Type B pancreatic cell (in vitro differentiated cells): ENCODE results near the gene SRXN1. TPM values are rescaled to one million over a fixed set of nuclear protein-coding genes. Genes with fewer than 3 reads are reported as not detected.

ENCODE experiments used
- DNase-seq: peaks from one replicate; pipeline ENCODE4 v3.0.0; 2021; ENCODE audit warnings: mixed read lengths; ENCODE audit not compliant: unreplicated experiment; ENCODE audit errors: extremely low spot score
- H3K27ac Mint-ChIP-seq: 2 replicates; pipeline ENCODE4 v1.8.0; 2021; ENCODE audit warnings: mild to moderate bottlenecking, mixed read lengths
- H3K27me3 Mint-ChIP-seq: 2 replicates; pipeline ENCODE4 v1.8.0; 2021; ENCODE audit warnings: mixed read lengths
- H3K36me3 Mint-ChIP-seq: 2 replicates; pipeline ENCODE4 v1.8.0; 2021; ENCODE audit warnings: mixed read lengths
- H3K4me1 Mint-ChIP-seq: one replicate; pipeline ENCODE4 v1.8.0; 2021; ENCODE audit warnings: mixed read lengths; ENCODE audit not compliant: unreplicated experiment
- H3K4me3 Mint-ChIP-seq: 2 replicates; pipeline ENCODE4 v1.8.0; 2021; ENCODE audit warnings: mild to moderate bottlenecking, mixed read lengths
- H3K9me3 Mint-ChIP-seq: 2 replicates; pipeline ENCODE4 v1.8.0; 2021; ENCODE audit warnings: mixed read lengths
- total RNA-seq: library from RNA; stranded (reverse); gene quantifications from 2 replicates; pipeline ENCODE4 v1.2.1, GENCODE V29; 2021; ENCODE audit warnings: low replicate concordance
- TF ChIP-seq, protein P1 (sequence below): fragments of 200-600 bp; sonication (generic); conservative IDR thresholded peaks from 2 replicates; pipeline ENCODE4 v1.5.0; 2021; ENCODE audit warnings: antibody characterized with exemption, mild to moderate bottlenecking

The SRXN1 gene
- total RNA-seq, 1 donor from 2014 or later, result 16.3 TPM

DNA sequence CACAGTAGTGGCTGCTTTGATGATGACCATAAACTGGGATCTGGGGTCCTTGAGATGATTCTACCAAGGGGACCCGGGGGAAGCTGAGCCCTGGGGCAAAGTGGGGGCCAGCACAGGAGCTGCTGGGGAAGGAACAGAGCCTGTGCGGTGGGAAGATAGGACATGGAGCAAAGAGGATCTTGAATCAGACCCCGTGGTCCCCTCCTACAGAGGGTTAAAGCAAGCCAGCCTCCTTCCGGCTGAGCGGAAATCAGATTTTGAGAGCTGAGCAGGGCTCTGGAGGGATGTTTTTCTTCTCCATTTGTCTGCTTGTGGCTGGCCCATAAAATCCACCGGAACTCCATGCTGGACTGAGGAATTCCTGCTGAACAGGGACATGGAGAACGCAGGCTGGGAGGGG, 32.8 kb downstream of the SRXN1 start:
- peaks cover 4% of the 10 kb centered on the region for H3K9me3 Mint-ChIP-seq
- TF ChIP-seq, protein P1, sequence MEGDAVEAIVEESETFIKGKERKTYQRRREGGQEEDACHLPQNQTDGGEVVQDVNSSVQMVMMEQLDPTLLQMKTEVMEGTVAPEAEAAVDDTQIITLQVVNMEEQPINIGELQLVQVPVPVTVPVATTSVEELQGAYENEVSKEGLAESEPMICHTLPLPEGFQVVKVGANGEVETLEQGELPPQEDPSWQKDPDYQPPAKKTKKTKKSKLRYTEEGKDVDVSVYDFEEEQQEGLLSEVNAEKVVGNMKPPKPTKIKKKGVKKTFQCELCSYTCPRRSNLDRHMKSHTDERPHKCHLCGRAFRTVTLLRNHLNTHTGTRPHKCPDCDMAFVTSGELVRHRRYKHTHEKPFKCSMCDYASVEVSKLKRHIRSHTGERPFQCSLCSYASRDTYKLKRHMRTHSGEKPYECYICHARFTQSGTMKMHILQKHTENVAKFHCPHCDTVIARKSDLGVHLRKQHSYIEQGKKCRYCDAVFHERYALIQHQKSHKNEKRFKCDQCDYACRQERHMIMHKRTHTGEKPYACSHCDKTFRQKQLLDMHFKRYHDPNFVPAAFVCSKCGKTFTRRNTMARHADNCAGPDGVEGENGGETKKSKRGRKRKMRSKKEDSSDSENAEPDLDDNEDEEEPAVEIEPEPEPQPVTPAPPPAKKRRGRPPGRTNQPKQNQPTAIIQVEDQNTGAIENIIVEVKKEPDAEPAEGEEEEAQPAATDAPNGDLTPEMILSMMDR, result no peak
- peaks cover 10% of the 10 kb centered on the region for H3K4me1 Mint-ChIP-seq
- peaks cover 30% of the 10 kb centered on the region for H3K27me3 Mint-ChIP-seq
- H3K4me3 Mint-ChIP-seq, result no peak overlapping the region
- no peaks in the 10 kb centered on the region for H3K36me3 Mint-ChIP-seq
- no peak for DNase-seq
- H3K27ac Mint-ChIP-seq, result no peak overlapping the region

DNA sequence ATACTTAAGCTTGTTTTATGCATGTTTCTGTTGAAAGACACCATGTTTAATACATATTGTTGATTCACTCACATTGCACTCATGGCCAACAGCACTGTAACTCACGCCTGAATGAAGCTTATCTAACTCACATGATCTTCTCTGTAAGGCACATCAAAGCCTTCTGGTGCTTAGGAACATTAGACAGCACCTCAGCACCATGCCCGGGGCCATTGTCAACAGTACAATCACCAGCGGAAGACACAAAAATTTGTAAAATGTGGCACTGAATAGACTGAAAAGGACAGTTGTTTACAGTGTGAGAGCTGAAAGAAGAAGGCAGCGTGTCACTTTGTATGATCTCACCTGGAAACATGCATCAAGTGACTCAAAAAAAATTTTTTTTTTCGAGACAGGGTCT, 34.0 kb downstream of the SRXN1 start:
- TF ChIP-seq, protein P1, result no peak

DNA sequence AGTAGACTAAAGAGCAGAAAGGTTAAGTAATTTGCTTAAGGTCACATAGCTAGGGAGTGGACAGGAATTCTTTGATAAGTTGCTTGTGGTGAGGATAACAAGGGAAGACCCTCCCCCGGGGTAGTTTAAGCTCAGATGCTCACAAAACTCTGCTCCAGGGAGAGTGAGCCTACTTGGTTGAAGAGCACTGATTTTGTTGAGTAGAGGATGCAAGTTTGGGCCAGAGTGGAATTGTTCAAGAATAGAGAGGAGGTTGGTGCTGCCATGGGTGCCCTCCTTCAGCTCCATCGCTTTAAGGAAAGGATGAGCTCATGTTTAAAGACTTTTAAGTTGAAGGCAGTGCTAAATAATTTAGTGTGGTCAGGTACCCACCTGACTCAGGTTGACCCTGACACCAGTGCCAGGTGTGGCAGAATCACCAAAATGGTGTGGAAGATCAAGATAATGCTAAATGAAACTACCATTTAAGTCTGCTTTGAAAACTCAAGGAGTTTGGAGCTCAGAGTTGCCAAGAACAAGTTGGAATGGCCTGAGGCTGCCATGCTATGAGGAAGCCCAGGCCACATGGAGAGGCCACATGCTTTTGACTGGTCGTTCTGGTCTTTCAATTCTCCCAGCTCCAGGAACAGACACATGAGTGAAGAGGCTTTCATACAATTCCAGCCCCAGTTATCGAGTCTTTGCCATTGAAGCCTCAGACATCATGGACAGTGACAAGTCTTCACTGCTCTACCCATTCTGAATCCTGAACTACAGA, 34.9 kb downstream of the SRXN1 start:
- Mint-ChIP-seq H3K27ac (no peak overlapping the region), H3K27me3 (peaks cover 35% of the 10 kb centered on the region), H3K4me3 (no peak overlapping the region), H3K36me3 (no peaks in the 10 kb centered on the region), H3K9me3 (peaks cover 4% of the 10 kb centered on the region), H3K4me1 (peaks cover 7% of the 10 kb centered on the region)
- DNase-seq, result no peak
- TF ChIP-seq, protein P1, result no peak

More for the DNA sequence above, 34.0 kb downstream of the SRXN1 start:
- H3K27me3 Mint-ChIP-seq, result peaks cover 32% of the 10 kb centered on the region
- no peak for DNase-seq
- no peaks in the 10 kb centered on the region for H3K36me3 Mint-ChIP-seq
- no peak overlapping the region for H3K4me3 Mint-ChIP-seq
- no peak overlapping the region for H3K27ac Mint-ChIP-seq
- H3K4me1 Mint-ChIP-seq, result peaks cover 10% of the 10 kb centered on the region
- H3K9me3 Mint-ChIP-seq, result peaks cover 4% of the 10 kb centered on the region

DNA sequence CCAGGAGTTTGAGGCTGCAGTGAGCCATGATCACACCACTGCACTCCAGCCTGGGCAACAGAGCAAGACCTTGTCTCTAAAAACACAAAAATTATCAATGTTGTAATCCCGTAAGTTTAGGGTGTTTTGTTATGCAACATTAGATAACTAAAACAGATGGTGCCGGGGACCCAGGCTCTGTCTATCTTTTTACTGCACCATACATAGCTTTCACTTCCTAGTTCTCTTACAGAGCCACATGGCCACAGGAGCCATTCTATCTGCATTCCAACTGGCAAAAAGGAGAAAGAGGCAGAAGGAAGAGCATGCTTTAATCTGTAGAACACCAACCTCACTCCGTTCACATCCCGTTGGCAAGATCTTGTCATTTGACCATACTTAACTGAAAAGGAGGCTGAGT, 37.5 kb downstream of the SRXN1 start:
- DNase-seq, result no peak
- Mint-ChIP-seq H3K4me3 (no peak overlapping the region), H3K27ac (no peak overlapping the region), H3K9me3 (peaks cover 4% of the 10 kb centered on the region), H3K36me3 (no peaks in the 10 kb centered on the region), H3K4me1 (peaks cover 10% of the 10 kb centered on the region), H3K27me3 (peaks cover 47% of the 10 kb centered on the region)
- TF ChIP-seq, protein P1, result no peak

DNA sequence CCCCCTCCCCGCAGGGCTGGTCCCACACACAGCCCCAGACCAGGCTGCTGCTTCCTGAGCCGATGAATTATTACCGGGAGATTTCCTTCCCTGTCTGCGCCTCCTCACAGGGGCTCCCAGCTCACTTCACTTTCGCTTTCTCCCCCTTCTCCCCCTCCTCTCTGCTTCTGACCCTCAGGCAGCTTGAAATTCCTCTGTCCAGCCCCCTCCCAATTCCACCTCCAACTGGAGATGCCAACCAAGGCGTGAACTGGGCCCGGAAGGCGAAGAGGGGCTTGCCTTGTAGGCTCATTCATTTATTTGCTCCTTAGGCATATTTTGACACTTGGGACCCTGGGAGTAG, 41.2 kb downstream of the SRXN1 start:
- H3K4me3 Mint-ChIP-seq, result peak overlapping the region; percentile 47
- no peaks in the 10 kb centered on the region for H3K36me3 Mint-ChIP-seq
- DNase-seq, result no peak
- H3K9me3 Mint-ChIP-seq, result no peaks in the 10 kb centered on the region
- no peak overlapping the region for H3K27ac Mint-ChIP-seq
- peaks cover 10% of the 10 kb centered on the region for H3K4me1 Mint-ChIP-seq
- H3K27me3 Mint-ChIP-seq, result peaks cover 70% of the 10 kb centered on the region
- TF ChIP-seq, protein P1, result no peak
